HG02981 (cell line): Measurements from ENCODE around the gene HEXIM1.

Source experiments
- ATAC-seq: cut with Tn5 transposase; IDR thresholded peaks from one replicate; pipeline ENCODE4 v1.9.1; 2021; ENCODE audit warnings: mild to moderate bottlenecking, moderate library complexity; ENCODE audit not compliant: unreplicated experiment

The HEXIM1 gene

GRCh38 chr17:45128989-45129388 lies 19.3 kb upstream of the HEXIM1 start:
- no peak for ATAC-seq

- ATAC-seq = no peak
Observed at GRCh38 chr17:45129426-45129939, 18.8 kb upstream of the HEXIM1 start.

- no peak for ATAC-seq
Observed at GRCh38 chr17:45129940-45130680, 18.2 kb upstream of the HEXIM1 start.

- ATAC-seq = no peak
Observed at GRCh38 chr17:45130681-45131615, 17.3 kb upstream of the HEXIM1 start.

GRCh38 chr17:45131616-45132319 lies 16.5 kb upstream of the HEXIM1 start:
- ATAC-seq = no peak

- ATAC-seq = no peak
Observed at GRCh38 chr17:45132320-45132571, 16.0 kb upstream of the HEXIM1 start, which contains the start of gene PLCD3. Gene PLCD3 (minus strand): TSS chr17:45132515. CDS start chr17:45132410, 105 bp downstream.

- ATAC-seq = no peak
Observed at GRCh38 chr17:45132572-45133463, 15.5 kb upstream of the HEXIM1 start.

- peak; percentile 78 for ATAC-seq
Observed at GRCh38 chr17:45135192-45135977, 12.9 kb upstream of the HEXIM1 start, which contains the start of gene ACBD4. Gene ACBD4 (plus strand): TSS chr17:45135687. CDS start chr17:45136145, 458 bp downstream.

- no peak for ATAC-seq
Observed at GRCh38 chr17:45135978-45136791, 12.1 kb upstream of the HEXIM1 start.

- ATAC-seq = no peak
Observed at GRCh38 chr17:45136846-45137560, 11.3 kb upstream of the HEXIM1 start.

GRCh38 chr17:45137561-45138305 lies 10.5 kb upstream of the HEXIM1 start:
- ATAC-seq = no peak

GRCh38 chr17:45138911-45139532 lies 9.3 kb upstream of the HEXIM1 start:
- no peak for ATAC-seq

GRCh38 chr17:45139533-45139920 lies 8.7 kb upstream of the HEXIM1 start:
- ATAC-seq = no peak

GRCh38 chr17:45143094-45143670 lies 5.1 kb upstream of the HEXIM1 start:
- ATAC-seq = no peak

- ATAC-seq = no peak
Observed at GRCh38 chr17:45143767-45144198, 4.5 kb upstream of the HEXIM1 start.
